HL-60 (cell line): ENCODE data around the gene NR4A1.

Experiments used
- CTCF ChIP-seq: IDR thresholded peaks from one replicate; pipeline ENCODE4 v1.5.1; 2011; ENCODE audit warnings: low read length, control low read depth, inconsistent platforms; ENCODE audit not compliant: insufficient read depth
- GABPA ChIP-seq: IDR thresholded peaks from 2 replicates; pipeline ENCODE4 v1.6.1; 2012; ENCODE audit warnings: low read depth
- POLR2AphosphoS5 ChIP-seq: IDR thresholded peaks from 2 replicates; pipeline ENCODE4 v1.6.1; 2012; ENCODE audit warnings: low read depth
- REST ChIP-seq: IDR thresholded peaks from 2 replicates; pipeline ENCODE4 v1.6.1; 2012; ENCODE audit warnings: low read depth; ENCODE audit not compliant: insufficient replicate concordance
- SPI1 ChIP-seq: IDR thresholded peaks from 2 replicates; pipeline ENCODE4 v1.6.1; 2012; ENCODE audit warnings: low read depth, mild to moderate bottlenecking, borderline replicate concordance

- TF ChIP-seq CTCF (no peak), SPI1 (no peak), POLR2AphosphoS5 (no peak), GABPA (no peak), REST (no peak)
Observed at GRCh38 chr12:52023976-52024688, 27.1 kb upstream of the NR4A1 start.
